ENCODE results near the gene CRELD2.

Gene CRELD2

DNA sequence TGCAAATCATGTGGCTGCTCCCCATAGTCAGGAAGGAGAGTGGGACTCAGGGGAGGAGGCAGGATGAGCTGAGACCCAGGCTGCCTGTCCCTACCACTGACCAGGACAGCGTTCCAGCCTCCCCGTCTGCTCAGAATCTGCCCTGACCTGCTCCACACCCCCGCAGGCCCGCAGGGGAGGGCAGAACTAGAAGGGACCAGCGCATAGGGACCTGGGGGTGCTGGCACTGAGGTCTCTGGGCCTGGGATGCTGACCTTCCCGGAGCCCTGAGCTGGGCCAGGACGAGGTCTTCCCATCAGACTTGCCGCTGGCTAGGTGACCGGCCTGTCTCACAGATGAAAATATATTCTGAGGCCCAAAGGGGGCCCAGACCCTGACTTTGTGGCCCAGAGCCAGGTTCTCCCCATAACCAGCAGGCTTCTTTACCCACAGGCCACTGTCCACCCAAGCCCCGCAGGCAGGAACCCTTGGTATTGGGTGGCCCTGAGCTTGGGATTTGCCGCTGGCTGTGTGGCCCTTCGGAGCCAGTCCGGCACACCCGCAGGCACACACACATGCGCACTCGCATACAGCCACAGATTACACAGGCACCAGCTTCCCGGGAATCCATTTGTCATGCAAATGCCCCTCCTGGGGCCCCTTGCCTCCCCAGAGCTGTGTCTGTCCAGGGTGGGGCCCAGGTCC, 28.3 kb downstream of the CRELD2 start:
- no peak for DNase-seq (ENCODE audit: low spot score)

DNA sequence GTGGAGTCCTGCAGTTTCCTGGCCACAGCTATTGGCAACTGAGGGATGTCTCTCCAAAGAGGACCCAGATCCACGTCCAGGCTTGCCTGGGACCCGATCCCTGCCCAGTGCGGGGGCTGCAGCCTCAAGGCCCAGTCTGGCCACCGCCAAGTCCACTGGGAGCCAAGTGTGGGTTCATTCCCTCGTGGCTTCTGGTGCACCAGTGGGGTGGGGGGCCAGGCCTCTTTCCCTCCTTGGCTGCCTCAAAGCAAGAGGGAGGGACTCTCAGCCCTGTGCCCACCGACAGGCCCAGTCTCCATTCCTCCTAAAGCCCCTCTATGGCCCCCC, 28.8 kb downstream of the CRELD2 start:
- DNase-seq (ENCODE audit: low spot score): no peak

DNA sequence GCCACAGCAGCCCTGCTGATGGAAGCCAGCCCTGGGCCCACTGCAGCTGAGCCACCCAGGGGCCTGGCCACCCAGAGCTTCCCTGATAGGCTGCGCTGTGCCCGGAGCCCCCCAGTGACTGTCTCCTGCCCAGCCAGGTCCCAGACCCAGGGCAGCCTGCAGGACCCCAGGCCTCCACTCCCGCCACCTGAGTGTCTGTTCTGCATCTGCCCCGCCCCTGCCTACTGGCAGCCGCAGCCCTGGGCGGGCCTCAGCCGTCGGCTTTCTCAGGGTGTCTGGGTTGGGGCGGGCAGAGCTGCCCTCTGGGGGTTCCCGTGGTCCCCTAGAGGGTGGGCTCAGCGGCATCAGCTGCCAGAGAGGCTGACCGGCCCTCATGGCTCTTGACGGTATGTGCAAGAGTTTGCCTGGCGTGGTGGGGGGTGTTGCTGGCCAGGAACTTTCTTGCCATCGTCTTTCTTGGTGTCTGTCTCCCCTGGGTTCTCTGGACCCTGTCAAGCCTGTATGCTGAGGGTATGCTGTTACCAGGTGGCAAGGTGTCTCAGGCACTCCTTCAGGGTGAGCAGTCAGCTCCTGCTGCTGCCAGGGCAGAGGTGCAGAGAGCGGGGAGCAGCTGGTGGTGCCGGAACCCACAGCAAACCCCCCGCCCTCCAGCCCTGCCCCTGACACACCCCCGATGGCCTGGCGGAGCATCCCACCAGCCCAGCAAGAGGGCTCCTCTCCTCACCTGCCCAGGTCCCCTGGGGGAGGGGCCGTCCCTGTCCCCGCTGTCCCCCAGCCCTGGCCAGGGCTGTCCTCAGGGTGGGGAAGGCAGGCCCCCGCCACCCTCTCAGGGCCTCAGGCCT, 29.9 kb downstream of the CRELD2 start:
- DNase-seq (ENCODE audit: low spot score): no peak

DNA sequence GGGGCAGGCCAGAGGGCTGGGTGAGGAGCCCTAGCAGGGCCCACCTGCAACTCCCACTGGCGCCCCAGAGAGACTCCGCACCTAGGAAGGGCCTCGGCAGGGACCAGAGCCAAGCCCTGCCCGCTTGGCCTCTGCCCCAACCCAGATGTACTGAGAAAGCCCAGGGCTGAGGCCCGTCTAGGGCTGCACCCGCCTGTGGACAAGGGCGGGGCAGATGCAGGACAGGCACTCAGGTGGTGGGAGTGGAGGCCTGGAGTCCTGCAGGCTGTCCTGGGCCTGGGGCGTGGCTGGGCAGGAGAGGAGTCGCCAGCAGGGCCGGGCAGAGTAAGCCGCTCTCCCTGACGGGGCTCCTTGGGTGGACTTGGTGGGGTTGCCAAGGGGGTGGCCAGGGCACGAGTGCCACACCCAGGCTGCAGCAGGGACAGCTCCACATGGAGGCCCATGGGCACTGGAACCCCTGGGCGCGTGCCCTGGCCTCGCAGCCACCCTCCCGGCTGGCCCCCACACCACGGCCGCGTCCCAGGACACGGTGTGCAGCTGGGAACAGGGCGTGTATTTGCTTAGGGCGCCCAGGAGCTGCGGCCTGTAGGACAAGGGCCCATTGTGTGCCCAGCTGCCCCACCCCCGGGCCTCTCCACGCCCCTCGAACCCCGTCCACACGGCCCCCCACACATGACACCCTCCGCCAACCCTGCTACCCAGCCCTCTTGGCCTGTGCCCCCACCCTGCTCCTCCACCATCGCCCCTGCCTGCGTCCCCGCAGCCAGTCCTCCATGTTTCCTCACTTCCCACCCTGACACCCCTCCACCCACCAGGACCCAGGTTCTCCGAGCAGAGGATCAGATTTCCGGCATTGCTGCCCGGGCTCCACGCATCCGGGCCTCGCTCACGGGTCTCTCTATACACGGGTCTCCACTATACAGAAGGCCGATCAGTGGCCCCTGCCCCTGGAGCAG, 30.8 kb downstream of the CRELD2 start:
- no peak for DNase-seq (ENCODE audit: low spot score)

DNA sequence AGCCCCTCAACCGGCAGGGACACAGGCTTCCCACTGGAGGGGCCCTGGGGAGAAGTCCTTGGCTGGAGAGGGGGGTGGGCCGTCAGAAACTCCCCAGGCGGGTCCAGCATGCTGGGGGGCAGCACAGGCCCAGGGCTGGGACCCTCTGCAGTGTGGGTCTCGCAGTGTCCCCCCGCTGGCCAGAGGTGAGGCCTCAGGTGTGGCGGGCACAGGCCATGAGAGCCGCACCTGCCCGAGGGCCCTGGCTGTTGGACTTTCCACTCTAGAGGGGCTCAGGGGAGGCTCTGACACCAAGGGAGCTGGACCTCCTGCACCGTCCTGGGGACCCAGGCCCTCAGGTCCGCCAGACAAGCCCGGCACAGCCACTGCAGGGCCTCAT, 31.5 kb downstream of the CRELD2 start:
- DNase-seq (ENCODE audit: low spot score): no peak

DNA sequence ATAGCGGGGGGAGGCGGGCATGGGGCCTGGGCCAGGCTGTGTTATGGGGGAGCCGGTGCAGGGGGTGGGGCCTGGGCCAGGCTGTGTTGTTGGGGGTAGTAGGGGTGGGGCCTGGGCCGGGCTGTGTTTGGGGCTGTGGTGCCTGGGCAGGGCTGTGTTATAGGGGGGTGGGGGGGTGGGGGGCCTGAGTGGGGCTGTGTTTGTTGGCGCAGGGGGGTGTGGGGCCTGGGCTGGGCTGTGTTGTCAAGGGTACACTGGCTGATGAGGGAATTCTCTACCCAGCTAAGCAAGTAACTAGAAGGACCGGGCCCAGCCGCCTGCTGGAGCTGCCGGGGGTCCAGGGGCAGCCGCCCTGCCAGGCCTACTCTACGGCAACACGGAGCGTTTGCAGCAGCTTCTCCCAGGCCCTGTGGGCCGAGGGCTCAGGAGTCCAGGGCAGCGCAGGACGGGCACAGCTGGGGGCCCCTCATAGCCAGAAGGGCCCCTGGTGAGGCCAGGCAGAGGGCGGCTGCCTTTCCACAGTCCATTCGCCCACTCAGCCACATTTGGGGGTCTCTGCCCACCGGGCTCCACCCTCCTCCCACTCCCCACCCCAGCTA, 32.1 kb downstream of the CRELD2 start:
- DNase-seq (ENCODE audit: low spot score): no peak

DNA sequence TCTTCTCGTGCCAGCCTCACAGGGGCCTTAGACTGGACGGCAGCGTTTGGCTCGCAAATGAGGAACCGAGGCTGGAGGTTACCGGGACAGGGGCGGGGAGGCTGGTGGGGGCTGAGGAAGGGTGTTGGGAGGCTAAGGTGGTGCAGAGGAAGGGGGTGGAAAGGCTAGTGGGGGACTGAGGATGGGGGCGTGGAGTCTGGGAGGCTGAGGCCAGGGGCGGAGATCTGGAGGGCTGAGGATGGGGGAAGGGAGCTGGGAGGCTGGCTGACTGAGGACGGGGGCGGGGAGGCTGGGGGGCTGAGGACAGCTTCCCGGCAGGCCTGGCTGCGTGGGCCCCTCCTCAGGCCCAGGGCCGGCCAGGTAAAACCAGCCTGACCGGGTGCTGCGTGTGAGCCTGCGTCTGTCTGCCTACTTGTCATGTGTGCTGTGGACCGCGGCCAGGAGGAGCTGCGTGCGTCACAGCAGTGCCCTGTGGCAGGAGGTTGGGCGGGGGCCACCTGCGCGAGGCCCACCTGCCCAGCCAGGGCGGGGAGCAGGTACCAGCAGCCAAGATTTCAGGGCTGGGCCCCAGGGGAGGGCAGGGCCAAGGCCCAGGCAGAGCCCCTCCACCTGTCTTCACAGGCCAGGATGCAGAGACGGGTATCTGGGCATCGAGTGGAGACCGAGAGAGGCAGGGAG, 32.7 kb downstream of the CRELD2 start:
- DNase-seq (ENCODE audit: low spot score): no peak

DNA sequence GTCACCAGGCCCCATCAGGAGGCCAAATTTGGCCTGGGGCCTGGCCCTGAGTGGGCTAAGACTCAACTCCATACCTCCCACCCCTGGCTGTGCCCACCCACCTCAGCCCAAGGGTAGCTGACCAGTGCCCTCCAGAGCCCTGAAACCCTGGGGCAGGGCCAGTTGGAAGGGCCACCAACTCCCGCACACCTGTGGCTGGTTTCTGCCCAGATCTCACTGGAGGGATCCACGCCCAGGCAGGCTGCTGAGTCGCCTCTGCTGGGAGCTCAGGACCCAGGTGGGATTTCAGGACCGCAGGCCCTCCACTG, 33.2 kb downstream of the CRELD2 start:
- DNase-seq (ENCODE audit: low spot score): no peak

DNA sequence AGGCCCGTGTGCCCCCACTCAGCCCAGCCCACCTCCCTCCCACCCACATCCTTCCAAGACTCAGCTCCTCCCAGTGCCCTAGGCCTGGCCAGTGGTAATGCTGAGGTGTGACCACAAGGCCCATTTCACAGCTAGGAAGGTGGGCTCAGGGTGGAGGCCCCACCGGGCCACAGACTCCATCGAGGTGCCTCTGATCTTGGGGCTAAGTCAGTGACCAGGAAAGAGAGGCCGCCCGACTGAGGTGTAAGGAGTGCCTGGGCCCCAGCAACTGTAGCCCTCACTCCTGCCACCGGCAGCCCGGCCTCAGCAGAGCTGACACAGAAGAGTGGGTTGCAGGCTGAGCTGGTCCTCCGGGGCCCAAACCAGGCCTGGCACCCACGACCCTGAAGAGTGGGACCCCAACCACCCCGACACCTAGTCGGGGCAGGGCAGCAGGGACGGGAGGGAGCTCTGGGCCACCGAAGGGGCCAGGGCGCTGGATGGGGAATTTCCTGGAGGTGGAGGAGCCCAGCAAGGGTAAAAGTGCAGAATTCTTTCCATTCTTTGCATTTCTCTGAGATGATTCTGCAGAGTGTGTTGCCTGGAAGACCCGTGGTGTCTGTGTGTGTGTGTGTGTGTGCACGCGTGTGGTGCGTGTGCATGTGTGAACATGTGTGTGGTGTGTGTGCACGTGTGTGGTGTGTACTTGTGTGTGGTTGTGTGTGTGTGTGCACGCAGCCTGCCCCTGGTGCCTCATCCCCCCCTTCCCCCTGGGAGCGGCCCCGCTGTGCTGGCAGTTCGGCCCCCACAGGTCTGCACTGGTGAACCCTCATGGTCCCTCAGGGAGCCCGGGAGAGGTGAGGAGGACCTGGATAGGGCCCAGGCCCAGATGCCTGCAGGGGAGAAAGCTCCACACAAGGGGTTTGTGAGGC, 33.8 kb downstream of the CRELD2 start:
- no peak for DNase-seq (ENCODE audit: low spot score)

DNA sequence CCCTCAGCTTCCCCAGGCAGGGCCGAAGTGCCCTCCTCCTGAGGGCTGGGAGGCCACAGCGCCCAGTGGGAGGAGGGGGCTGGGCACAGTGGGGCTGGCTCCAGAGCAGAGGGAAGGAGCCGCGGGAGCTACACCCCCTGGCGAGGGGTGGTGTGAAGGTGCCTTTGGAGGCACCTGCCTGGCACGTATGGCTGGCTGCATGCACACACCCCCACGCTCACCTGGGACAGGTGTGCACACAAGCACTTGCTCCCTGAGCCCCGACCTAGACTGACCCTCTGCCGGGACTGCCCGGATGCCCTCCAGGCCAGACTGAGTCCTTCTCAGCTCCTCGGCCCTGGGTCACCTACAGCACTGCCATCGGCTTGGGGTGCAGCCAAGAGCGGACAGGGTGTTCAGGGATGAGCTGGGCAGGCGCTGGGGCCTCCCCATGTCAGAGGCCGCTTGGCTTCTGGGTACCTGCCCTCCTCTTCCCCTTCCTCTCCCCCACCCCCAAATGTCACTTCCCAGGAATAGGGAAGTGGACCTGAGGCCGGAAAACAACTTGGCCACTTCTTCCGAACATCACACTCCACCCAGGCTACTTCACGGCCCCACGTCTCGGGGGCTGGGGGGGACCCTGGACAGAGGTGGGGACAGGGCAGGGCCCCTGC, 34.7 kb downstream of the CRELD2 start:
- no peak for DNase-seq (ENCODE audit: low spot score)

DNA sequence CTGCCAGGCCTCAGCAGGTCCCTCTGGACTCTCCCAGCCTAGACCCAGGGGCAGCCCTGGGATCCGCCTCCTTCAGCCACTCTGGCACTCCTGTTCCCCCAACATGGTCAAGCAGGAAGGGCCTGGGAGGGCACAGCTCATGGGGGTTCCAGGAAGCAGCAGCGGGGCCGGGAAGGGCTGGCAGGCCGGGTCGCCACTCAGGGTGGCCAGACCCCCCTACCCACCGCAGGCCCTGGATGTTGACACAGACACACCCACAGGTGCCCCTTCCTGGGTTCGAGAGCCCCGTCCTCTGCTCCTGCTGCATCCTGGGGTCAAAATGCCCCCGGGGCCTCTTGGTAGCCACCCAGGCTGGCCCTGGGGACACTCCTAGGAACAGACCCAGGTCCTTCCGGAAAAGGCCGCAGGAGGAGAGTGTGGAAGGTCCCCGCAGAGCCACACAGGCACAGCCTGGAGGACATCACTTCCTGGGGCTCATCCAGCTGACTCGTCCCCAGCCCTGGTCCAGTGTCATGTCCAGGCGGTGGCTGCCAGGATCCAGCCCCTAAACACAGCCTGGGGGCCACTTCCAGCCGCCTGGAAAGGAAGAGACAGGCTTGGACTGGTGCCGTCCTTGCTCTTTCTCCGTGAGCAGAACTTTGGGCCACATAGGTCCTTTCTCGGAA, 35.4 kb downstream of the CRELD2 start:
- DNase-seq (ENCODE audit: low spot score): no peak

DNA sequence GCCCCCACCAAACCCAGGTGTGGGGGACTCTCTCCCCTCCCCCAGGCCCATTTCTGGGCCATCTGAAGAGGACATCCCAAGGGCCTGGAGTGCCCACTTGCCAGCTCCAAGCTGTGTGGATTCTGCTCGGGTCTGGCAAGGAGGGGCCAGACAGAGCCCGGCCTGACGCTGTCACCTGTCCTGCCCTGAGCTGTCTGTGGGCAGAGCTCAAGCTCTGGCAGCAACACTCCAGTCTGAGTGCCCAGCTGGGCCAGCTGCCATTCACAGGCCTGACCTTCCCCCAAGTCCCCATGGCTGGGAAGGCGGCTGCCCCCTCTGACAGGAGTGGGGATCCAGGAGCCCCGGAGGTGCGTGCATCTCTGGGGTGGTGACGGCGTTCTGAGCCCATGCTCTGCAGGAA, 35.9 kb downstream of the CRELD2 start:
- no peak for DNase-seq (ENCODE audit: low spot score)

DNA sequence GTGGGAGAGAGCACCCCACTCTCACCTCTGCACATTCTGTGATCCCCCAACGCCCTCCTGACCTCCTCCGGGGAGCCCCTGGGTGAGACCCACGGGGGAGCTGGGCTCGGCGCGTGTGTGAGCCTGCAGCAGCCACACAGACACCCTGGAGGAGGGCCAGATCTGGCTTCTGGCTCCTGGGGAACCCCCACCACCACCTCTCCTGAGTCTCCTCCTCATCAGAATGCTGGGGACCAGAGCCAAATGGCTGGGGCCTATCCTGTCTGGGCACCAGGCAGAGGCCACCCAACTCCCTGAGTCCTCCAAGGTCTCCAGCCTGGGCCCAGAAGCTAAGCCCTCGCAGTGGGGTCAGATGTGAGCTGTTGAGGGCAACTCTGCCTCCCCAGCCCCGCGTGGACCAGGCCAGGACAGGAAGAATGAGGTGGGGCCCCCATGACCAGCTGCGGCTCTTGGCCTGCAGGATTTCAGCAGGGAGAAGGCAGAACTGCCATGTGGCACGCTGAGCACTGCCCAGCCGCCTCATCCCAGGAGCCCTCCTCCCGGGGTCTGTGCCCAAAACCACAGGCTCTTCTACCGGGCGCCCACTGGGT, 36.7 kb downstream of the CRELD2 start:
- DNase-seq (ENCODE audit: low spot score): no peak

DNA sequence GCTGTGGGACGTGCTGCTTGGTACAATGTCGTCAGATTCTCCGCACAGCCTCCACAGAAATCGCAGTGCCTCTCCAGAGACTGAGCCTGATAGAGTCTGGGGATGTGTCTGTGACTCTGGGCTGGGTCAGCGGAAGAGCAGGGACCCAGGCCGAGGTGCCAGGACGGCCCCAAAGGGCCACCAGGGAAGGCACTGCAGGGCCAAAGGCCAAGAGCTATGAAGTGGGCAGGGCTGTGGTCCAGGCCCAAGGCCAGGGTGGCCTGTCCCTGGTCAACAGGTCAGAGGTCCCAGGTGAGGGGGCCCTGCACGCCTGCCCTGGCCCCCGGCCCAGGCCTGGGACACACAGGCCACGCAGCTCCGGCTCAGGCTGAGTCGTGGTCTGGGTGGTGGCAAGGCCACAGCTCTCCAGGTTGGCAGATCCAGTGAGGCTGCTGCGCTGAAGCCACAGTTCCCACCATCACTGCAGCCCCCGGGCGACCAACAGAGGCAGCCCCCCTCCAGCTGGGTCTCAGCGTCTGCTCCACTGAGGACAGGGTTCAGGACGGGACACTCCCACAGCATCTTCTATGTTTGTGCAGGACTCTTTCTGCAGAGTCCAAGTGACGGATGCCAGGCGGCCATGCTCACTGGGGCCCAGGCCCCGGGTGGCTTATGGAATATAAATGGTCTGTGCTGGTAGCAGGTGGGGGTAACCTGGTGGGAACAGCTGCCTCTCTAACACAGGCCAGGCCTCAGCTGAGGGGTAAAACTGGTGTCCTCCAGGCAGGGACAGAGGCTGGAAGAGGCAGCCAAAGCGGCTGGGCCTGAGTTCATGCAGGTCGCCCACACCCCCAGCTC, 37.4 kb downstream of the CRELD2 start:
- no peak for DNase-seq (ENCODE audit: low spot score)

DNA sequence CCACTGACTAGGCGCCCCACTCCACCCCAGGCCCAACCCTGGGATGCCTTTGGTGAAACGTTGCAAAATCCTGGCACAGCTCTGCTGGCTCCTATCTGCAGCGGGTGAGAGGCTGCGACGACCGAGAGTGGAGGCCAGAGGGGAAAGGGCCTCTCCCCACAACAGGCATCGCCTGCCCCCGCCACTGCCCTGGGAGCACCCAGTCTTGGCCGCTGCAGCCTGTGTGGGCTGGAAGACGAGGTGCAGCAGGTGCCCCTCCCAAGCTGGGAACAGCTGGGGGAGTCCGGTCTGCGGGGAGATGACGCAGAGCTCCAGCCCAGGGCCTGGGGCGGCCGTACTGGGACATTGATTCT, 38.0 kb downstream of the CRELD2 start:
- no peak for DNase-seq (ENCODE audit: low spot score)

DNA sequence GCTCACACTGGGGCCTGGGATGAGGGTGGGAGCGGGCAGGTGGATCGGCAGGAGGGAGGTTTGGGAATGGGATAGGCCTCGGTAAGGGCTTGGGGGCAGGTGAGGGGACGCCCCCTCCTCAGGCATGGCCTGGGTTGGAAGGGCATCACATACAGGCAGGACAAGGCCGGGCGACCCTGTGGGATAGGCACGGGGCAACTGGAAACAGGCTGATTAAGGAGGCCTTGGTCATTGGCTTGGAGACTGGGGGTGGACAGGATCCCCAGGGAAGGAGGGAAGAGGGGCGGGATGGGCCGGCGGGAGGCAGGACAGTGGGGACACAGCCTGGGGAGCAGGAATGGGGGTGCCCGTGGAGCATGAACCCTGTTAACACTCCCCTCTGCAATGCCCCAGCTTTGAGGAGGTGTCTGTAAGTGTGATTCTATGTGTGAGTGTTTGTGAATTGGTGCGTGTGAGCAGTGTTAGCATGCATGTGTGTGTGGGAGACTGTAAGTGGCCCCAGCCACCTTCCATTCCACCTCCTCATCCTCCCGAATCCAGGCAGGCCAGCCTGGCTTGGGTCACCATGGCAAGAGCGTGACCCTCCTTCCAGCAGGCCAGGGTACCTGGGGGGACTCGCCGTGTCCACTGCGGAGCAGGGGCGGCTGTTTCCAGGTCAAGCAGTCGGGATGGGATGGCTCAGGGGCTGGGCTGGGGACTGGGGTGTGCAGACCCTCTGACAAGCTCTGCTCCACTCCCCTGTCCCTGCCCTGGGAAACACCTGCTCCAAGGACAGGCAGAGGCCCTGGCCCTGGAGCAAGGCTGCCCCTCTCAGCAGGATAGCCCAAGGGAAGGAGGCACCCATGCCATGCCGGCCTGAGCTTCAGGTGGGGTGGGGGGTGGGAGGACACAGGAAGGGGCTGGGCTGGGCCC, 38.7 kb downstream of the CRELD2 start:
- DNase-seq (ENCODE audit: low spot score): no peak

DNA sequence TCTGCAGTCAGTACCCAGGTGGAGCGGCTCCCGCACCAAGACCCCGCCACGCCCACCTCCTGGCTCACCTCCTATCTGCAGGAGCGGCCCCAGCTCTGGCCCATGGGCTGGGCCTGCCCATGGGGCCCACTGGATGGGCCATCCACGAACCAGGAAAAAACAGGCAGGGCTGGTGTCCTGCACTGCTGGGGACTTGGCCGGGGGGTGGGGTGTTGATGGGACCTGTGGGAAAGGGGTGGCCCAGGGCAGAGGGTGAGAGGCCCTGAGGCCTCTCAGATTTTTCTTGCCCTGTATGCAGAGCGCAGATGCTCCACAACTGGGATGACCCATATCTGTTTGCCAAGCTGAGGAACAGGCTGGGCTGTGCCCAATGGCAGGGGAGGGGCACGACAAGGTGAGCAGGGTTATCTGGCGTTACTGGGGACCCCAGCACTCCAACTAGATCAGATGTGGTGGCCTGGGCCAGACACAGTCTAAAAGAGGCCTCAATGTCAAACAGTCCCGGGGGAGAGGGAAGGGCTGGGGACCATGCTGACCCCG, 39.5 kb downstream of the CRELD2 start:
- no peak for DNase-seq (ENCODE audit: low spot score)
